HEK293 (cell line): ENCODE results near the gene CXXC1.

Source experiments
- BCL6B ChIP-seq: fragments of 450-650 bp; formaldehyde crosslinking; IDR thresholded peaks from 2 replicates; pipeline ENCODE4 v1.5.1; 2017; ENCODE audit warnings: missing biosample characterization, missing genetic modification characterization
- KLF9 ChIP-seq: fragments of 450-650 bp; formaldehyde crosslinking; IDR thresholded peaks from 2 replicates; pipeline ENCODE4 v1.5.1; 2016; ENCODE audit warnings: missing biosample characterization, missing genetic modification characterization, low read depth
- MYNN ChIP-seq: fragments of 450-650 bp; formaldehyde crosslinking; IDR thresholded peaks from 2 replicates; pipeline ENCODE4 v1.5.1; 2016; ENCODE audit warnings: missing biosample characterization, missing genetic modification characterization, borderline replicate concordance
- SP3 ChIP-seq: fragments of 450-650 bp; formaldehyde crosslinking; IDR thresholded peaks from 2 replicates; pipeline ENCODE4 v1.5.1; 2016; ENCODE audit warnings: missing biosample characterization, missing genetic modification characterization
- TCF7L2 ChIP-seq: IDR thresholded peaks from 2 replicates; pipeline ENCODE4 v1.6.1; 2011; ENCODE audit warnings: low read depth, mild to moderate bottlenecking, inconsistent platforms, low read length, moderate library complexity, borderline replicate concordance
- ZBTB11 ChIP-seq: fragments of 450-650 bp; formaldehyde crosslinking; conservative IDR thresholded peaks from 2 replicates; pipeline ENCODE4 v1.5.1; 2016; ENCODE audit warnings: low read depth, missing biosample characterization, missing genetic modification characterization
- ZBTB17 ChIP-seq: fragments of 450-650 bp; formaldehyde crosslinking; IDR thresholded peaks from 2 replicates; pipeline ENCODE4 v1.5.1; 2016; ENCODE audit warnings: missing biosample characterization, missing genetic modification characterization
- ZBTB26 ChIP-seq: fragments of 450-650 bp; formaldehyde crosslinking; optimal IDR thresholded peaks from 2 replicates; pipeline ENCODE3; 2016; ENCODE audit warnings: missing biosample characterization, mild to moderate bottlenecking, missing genetic modification characterization
- ZBTB44 ChIP-seq: fragments of 450-650 bp; IDR thresholded peaks from 2 replicates; pipeline ENCODE4 v1.5.1; 2018; ENCODE audit warnings: missing biosample characterization, mild to moderate bottlenecking, missing genetic modification characterization
- ZBTB49 ChIP-seq: fragments of 450-650 bp; formaldehyde crosslinking; IDR thresholded peaks from 2 replicates; pipeline ENCODE4 v1.5.1; 2016; ENCODE audit warnings: missing biosample characterization, missing genetic modification characterization, low read depth
- ZFHX2 ChIP-seq: fragments of 450-650 bp; formaldehyde crosslinking; conservative IDR thresholded peaks from 2 replicates; pipeline ENCODE4 v1.5.1; 2016; ENCODE audit warnings: missing biosample characterization, missing genetic modification characterization
- ZIC2 ChIP-seq: fragments of 450-650 bp; formaldehyde crosslinking; IDR thresholded peaks from 2 replicates; pipeline ENCODE4 v1.5.1; 2016; ENCODE audit warnings: missing biosample characterization, missing genetic modification characterization
- ZNF239 ChIP-seq: fragments of 450-650 bp; formaldehyde crosslinking; IDR thresholded peaks from 2 replicates; pipeline ENCODE4 v1.5.1; 2016; ENCODE audit warnings: missing biosample characterization, missing genetic modification characterization
- ZNF280D ChIP-seq: fragments of 450-650 bp; formaldehyde crosslinking; IDR thresholded peaks from 2 replicates; pipeline ENCODE4 v1.5.1; 2016; ENCODE audit warnings: missing biosample characterization, missing genetic modification characterization
- ZNF292 ChIP-seq: fragments of 450-650 bp; formaldehyde crosslinking; IDR thresholded peaks from 2 replicates; pipeline ENCODE4 v1.5.1; 2016; ENCODE audit warnings: low read depth, missing biosample characterization, missing genetic modification characterization, borderline replicate concordance
- ZNF335 ChIP-seq: fragments of 450-650 bp; formaldehyde crosslinking; conservative IDR thresholded peaks from 2 replicates; pipeline ENCODE4 v1.5.1; 2016; ENCODE audit warnings: missing biosample characterization, missing genetic modification characterization
- ZNF521 ChIP-seq: fragments of 450-650 bp; formaldehyde crosslinking; IDR thresholded peaks from 2 replicates; pipeline ENCODE4 v1.5.1; 2017; ENCODE audit warnings: missing biosample characterization, mild to moderate bottlenecking, missing genetic modification characterization
- ZNF600 ChIP-seq: fragments of 450-650 bp; formaldehyde crosslinking; IDR thresholded peaks from 2 replicates; pipeline ENCODE4 v1.5.1; 2016; ENCODE audit warnings: missing biosample characterization, missing genetic modification characterization
- ZNF621 ChIP-seq: fragments of 450-650 bp; formaldehyde crosslinking; IDR thresholded peaks from 2 replicates; pipeline ENCODE4 v1.5.1; 2017; ENCODE audit warnings: missing biosample characterization, missing genetic modification characterization
- ZNF623 ChIP-seq: fragments of 450-650 bp; formaldehyde crosslinking; IDR thresholded peaks from 2 replicates; pipeline ENCODE4 v1.5.1; 2016; ENCODE audit warnings: missing biosample characterization, missing genetic modification characterization
- ZNF843 ChIP-seq: fragments of 450-650 bp; formaldehyde crosslinking; IDR thresholded peaks from 2 replicates; pipeline ENCODE4 v1.5.1; 2016; ENCODE audit warnings: missing biosample characterization, missing genetic modification characterization
- ZXDB ChIP-seq: fragments of 450-650 bp; formaldehyde crosslinking; IDR thresholded peaks from 2 replicates; pipeline ENCODE4 v1.5.1; 2016; ENCODE audit warnings: missing biosample characterization, missing genetic modification characterization

CXXC1 gene

GRCh38 chr18:50266248-50266704 is 21.2 kb downstream of the CXXC1 start, which contains the start of gene CFAP53 (continued):
- TF ChIP-seq ZNF292 (no peak), ZNF600 (peak; percentile 31; the same call in 1 of the 2 replicates), ZBTB26 (tag by site-specific recombination) (peak; percentile 27), ZBTB11 (tag by site-specific recombination) (peak; percentile 87), SP3 (peak; percentile 76), ZNF623 (no peak), ZNF521 (no peak), ZFHX2 (tag by site-specific recombination) (peak; percentile 84), ZIC2 (tag by site-specific recombination) (peak; percentile 39; the same call in 1 of the 2 replicates), ZNF621 (no peak), ZBTB17 (tag by site-specific recombination) (peak; percentile 91), ZNF843 (no peak), TCF7L2 (no peak), BCL6B (no peak), MYNN (tag by site-specific recombination) (0 out of 2 replicates have a peak, but pooled peaks have one; percentile 12), ZXDB (tag by site-specific recombination) (peak; percentile 74), KLF9 (peak; percentile 96), ZBTB49 (no peak), ZBTB44 (tag by site-specific recombination) (no peak), ZNF239 (tag by site-specific recombination) (no peak), ZNF280D (tag by site-specific recombination) (no peak), ZNF335 (peak; percentile 67)
